Measurements from ENCODE around the gene SIGLEC7.

SIGLEC7 gene

GRCh38 chr19:51169283-51169918, 27.3 kb downstream of the SIGLEC7 start:
- peak; percentile 61 for DNase-seq

DNA sequence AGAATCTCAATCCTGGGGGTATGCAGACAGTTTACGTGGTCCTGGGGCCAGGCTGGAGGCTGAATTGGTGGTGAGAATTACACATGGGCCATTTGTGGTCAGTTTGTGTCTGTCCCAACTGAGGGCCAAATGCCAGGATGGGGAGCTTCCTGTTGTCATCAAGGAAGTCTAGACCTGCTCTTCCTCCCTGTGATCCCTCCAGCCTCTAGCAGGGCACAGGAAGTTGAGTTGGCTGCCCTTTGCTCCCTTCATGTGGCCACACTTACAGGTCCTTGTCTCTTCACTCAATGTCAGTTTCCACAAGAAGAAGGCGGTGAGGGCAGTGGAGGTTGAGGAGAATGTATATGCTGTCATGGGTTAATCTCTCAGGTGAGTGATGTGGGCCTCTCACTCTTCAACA, 30.1 kb downstream of the SIGLEC7 start:
- DNase-seq = no peak

DNA sequence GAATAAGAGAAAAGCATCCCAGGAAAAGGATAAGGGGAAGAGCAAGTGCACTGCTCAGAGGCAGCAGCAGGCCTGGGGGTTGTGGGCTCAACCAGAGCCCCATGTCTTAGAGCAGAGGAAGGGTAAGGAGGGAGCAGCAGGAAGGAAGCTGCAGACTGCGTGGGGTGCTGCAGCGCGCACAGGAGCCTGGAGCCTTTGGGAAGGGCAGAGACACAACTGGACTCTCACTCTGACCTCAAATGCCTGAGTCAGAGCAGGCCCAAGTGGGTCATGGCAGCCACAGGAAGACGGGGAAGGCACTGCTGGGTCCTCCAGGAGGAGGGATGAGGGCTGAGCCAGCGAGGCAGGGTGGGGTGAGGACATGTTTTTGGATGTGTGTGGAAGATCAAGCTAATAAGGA, 31.6 kb downstream of the SIGLEC7 start:
- DNase-seq = no peak

DNA sequence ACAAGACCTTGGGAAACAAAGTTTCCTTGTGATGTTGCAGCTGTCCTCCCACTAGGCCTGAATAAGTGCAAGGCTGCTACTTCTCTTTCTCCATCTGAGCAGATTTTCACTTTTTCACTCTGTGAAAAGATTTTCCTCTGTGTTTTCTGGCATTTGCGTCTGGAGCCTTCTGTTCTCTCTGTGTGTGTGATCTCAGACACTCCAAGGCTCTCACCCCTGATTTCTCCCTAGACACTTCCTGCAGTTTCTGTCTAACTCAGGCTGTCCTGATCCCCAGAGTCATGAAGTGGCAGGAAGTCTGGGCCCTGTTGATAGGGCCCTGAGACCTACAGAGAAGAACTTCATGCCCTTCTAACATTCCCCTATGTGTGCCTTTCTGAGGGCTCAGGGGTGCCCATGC, 37.2 kb downstream of the SIGLEC7 start:
- no peak for DNase-seq

DNA sequence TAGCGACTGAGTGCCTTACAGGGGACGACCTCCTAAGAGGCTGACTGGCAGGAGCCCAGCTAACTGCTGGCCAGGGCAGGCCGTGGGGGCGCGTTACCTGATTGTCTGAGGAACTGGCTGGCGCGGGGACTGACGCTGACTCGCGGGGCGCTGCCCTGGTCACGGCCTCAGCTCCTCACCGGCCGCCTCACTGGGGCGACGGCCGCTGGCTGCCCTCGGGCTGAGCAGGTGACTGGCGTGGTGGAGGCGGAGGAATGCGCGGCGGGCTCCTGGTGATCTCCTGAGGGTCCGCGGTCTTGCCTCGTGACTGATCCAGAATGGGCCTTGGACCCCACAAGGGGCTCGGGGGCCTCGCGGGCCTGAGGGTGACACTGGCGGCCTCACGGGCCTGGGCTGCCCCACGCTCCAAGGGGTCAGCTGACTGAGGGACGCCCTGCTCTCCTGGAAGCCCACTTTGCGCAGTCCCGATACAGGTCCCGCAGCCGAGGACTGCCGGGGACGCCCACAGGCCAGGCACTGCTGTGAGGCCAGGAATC, 39.3 kb downstream of the SIGLEC7 start:
- no peak for DNase-seq

- DNase-seq = peak; percentile 2
These were observed 39.9 kb downstream of the SIGLEC7 start for GRCh38 chr19:51181913-51182419.

DNA sequence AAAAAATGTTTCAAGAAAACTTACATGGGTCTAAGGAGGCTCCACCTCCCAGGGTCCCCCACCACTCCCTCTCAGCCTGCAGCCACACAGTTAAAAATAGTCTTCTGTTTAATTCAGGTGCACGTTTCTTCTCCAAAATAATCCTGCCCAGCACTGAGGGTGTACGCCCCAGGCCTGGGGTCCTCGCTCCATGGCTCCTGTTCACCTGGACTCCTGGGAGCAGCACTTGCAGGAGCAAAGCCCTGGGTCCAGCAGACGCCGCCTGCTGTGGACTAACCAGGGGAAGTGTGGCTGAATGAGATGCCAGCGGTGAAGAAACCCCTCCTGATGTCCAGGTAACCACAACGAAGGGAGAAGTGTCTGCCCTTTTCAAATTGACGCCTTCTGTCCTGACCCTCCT, 41.5 kb downstream of the SIGLEC7 start:
- DNase-seq = no peak

- DNase-seq = no peak
These were observed 43.2 kb downstream of the SIGLEC7 start for GRCh38 chr19:51185069-51185867.

- no peak for DNase-seq
These were observed 43.7 kb downstream of the SIGLEC7 start for GRCh38 chr19:51185868-51186215.

GRCh38 chr19:51186323-51186722, 44.2 kb downstream of the SIGLEC7 start:
- no peak for DNase-seq

- no peak for DNase-seq
These were observed 45.5 kb downstream of the SIGLEC7 start for GRCh38 chr19:51187395-51188226.

GRCh38 chr19:51188227-51188559, 46.1 kb downstream of the SIGLEC7 start:
- no peak for DNase-seq

DNA sequence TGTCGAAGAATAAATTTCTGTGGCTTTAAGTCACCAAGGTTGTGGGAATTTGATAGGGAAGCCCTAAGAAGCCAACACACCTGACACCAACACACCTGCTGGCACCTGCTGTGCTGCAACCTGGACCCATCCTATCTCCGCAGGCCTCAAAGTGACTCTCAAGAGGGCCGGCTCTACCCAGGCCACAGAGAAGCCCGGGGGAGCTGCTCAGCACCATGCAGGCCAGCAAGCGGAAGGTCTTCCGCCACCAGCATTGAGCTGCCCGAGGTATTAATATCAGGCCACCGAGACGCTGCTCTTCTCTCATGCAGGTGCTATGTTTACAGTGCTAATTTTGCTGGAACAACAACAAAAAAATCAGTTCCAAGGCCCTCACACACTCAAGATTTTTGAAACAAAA, 50.6 kb downstream of the SIGLEC7 start:
- no peak for DNase-seq

DNA sequence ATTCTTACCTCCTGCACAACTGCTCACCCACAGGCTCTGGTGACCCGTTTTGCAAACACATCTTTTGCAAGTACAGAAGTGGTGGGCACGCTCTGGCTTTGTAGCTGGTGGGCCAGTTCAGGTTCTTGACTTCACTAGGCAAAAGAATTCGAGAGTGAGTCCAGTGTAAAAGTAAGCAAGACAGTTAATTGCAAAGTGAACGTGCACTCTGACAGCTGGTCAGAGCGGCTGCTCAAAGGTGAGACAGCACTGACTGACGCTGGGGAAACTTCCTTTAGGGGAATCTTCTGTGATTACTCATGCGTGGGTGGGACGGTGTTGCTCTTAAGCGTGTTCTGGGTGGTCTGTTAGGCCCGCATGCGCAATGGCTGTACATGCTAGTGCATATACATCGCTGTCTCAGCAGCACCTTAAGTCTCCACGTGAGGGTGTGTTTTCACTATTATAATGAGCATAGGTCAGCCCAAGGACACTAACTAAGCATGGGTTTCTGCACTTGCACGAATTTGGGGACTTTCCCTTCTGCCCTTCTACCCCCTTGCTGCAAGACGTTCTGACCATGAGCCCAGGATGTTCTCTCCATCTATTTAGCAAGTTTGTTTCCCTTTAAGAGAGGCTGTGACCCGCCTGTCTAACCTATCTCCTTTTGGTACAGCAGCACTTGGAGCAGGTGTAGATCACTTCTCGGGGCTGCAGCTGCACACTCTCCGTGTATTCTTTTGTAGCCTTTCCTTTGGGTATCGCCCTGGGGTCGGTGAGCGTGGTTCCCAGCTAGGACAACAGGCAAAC, 52.6 kb downstream of the SIGLEC7 start:
- no peak for DNase-seq

DNA sequence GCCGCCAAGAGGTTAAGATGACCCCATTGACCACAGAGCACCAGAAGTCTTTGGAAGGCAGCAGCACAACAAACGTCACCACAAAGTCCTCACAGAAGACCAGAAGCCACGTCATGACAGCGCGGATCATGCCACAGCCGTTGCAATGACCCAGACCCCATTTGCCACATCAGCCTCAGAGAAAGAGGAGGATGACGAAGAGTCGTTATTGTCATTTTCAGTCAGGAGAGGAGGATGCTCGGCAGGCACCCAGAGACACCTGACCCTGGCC, 53.1 kb downstream of the SIGLEC7 start:
- no peak for DNase-seq

GRCh38 chr19:51195616-51196015, 53.5 kb downstream of the SIGLEC7 start:
- no peak for DNase-seq

GRCh38 chr19:51196181-51196580, 54.1 kb downstream of the SIGLEC7 start:
- DNase-seq = no peak

GRCh38 chr19:51198641-51199040, 56.5 kb downstream of the SIGLEC7 start:
- DNase-seq = no peak

DNA sequence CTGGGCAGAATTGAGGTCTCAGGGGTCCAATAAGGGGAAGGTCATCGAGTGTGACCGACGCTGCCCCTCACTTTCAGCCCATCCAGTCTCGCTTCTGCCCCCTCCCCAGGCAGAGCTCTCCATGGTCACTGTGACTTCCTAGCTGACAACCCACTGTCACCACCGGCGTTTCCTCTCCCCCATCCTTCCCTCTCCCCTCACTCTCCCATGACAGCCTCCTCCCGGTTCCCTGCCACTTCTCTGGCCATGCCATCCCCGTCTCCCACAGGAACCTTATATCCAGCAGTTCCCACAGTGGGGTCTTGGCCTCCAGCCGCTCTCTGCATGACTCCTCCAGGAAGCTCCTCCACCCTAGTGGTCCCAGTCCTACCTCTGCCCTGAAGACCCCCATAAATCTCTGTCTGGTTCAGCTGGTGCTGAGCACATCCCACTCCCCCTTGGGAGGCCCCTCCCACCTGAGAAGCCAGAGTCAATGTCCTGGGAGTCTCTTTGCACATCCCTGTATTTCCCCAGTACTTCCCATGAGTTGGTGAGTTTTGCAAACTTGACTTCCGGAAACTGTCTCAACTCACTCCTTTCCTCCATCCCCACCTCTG, 58.1 kb downstream of the SIGLEC7 start:
- no peak for DNase-seq

DNA sequence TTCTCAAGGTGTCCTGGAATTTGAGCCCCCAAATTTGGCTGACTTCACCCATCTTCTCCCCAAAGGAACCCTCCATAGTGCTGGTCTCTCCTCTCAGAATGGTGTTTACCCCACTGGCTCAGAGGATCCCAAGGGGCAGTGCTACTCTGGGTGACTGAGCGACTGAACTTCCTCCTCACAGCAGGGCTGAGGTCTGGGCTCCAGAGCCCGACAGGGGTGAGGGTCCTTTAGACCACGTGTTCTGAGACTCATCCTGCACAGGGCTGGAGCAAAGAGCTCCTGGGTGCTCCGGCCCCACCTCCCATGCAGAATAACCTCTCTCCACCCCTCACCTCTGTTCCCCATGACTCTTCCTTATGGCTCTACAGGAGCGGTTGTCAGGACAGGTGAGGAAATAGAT, 59.6 kb downstream of the SIGLEC7 start:
- DNase-seq = no peak
